Hepatic stellate cell (primary cell): ENCODE measurements around the gene CDK5RAP2.
A peak's percentile ranks its signal among the peaks of the same experiment; 100 is the strongest.

Experiments
- DNase-seq: peaks from one replicate; pipeline ENCODE4 v3.0.0; 2011; ENCODE audit warnings: low spot score

CDK5RAP2 gene

DNA sequence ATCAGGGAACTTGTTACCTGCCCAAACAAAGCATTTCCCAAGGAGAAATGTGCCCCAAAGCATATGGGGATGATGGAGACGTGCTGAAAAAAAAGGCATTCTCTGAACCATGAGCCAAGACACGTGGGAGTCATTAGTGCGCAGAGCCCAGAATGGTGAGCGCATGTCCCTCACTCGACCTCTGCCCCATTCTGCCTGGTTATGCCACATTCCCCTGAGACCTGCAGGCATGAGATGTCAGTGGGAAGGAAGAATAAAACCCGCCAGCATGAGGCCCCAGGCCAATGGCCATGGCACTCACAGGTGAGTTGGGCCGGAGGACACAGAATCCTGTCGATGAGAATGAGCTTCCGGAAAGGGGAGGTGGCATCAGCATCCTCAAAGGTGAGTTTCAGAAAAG, 228.9 kb downstream of the CDK5RAP2 start:
- DNase-seq, result no peak

DNA sequence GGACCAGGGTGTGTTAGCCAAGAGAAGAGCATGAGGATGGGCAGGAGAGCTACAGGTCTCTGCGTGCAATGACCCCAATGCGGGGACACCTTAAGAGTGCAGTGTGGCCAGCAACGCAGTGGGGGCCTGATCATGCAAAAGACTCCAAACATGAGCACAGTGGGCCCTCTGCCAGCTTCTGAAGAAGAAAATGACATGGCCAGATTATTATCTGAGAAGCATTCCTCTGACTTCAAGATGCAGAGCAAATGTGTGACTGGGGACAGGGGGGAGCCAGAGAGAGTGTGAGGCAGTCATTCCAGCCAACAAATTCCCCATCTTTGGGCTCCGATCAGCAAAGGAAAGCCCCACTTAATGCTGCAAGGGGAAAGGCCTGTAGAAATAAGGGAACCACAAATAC, 229.4 kb downstream of the CDK5RAP2 start:
- DNase-seq, result no peak

DNA sequence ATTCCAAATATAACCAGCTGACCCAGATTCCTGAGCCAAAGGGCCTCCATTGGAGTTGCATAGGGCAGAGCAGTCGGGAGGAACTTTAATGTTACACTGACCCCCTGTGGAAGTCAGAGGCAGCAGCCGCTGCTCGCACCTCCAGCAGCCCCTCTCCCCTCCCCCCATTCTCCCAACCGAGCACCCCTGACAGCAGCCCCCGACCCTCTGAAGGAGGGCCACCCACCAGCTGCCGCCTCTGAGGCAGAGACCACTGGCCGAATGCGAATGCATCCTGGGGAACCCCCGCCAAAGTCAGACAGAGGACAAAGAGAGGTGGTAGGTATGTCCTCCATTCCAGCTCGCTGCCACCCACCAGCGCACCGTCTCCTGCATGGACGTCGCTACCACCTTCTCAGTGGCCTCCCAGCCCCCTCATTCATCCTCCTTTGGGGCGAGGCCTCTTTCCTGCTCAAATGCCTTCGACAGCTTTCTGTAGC, 231.0 kb downstream of the CDK5RAP2 start:
- DNase-seq, result peak; percentile 69

DNA sequence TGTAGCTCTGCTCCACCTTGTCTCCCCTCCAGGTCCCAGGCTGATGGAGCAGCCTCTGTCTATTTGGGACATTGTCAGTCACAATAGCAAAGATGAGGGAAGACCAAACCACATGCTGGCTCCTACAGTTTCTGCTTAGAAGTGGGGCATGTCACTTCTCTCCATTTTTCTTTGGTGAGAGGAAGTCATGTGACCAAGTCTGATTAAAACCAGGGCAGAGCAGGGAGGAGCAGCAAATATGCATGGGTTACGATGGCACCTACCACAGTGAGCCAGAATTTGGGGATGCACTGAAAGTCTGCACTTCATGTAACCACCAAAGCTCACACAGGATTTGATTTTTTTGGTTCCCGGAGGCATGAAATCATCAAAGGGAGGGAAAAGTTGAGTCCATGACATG, 234.6 kb downstream of the CDK5RAP2 start:
- DNase-seq, result no peak

DNA sequence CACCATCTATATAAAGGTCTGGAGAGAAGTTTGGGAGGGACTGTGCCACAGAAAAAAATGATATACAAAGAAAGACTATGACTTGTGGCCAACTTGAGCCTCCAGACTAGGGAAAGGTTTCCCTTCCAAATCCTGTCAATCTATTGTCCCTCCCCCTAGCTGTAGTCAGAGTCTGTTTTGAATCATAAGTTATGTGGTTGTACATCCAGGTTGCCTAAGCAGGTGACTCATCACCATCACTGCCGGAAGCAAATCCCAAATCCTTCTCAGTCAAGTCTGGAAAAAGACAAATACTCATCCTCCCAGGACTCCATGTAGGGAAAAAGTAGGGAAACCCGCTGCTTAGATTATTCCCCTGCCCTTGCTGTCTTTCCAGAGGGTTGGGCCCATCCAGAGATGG, 235.7 kb downstream of the CDK5RAP2 start:
- peak; percentile 54 for DNase-seq

DNA sequence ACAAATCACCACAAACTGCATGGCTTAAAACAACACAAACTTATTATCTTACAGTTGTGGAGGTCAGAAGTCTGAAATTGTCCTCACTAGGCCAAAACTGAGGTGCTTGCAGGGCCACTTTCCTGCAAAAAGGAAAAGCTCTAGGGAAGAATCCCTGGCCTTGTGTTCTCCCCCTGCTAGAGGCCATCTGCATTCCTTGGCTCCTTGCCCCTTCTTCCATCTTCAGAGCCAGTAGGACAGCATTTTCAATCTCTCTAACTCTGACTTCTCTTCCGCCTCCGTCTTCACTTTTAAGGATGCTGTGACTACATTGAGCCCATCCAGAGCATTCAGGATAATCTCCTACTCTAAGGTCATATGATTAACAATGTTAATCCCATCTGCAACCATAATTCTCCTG, 236.6 kb downstream of the CDK5RAP2 start:
- DNase-seq, result no peak
